ENCODE results near the gene CFDP1.

Gene CFDP1

GRCh38 chr16:75415169-75415905, 18.0 kb downstream of the CFDP1 start:
- WGBS, 2 donors (ENCODE audit: extremely low coverage in 2 of 2, insufficient read length in 2 of 2, insufficient replicate concordance in 1 of 2), result no CpG with 5 or more reads among the region's 4 CpGs

GRCh38 chr16:75413951-75414350, 19.4 kb downstream of the CFDP1 start:
- peaks cover 0 to 3% of the 10 kb centered on the region in 2 donors for H3K9me3 ChIP-seq (replicated peaks in 1 of 2; ENCODE audit: control insufficient read depth in 2 of 2, insufficient read depth in 1 of 2, low read depth in 1 of 2, low read length in 2 of 2)
- H3K36me3 ChIP-seq (replicated peaks in 1 of 2; ENCODE audit: control insufficient read depth in 2 of 2, insufficient read depth in 2 of 2, low read length in 2 of 2), result peaks cover 6 to 56% of the 10 kb centered on the region in 2 donors
- H3K27me3 ChIP-seq (ENCODE audit: control insufficient read depth in 3 of 3, insufficient read depth in 3 of 3, low read depth in 1 of 3, low read length in 3 of 3), result no peaks in the 10 kb centered on the region
- no peak overlapping the region for H4K8ac ChIP-seq (ENCODE audit: low read depth, low read length)
- H3K18ac ChIP-seq (ENCODE audit: low read length), result no peak overlapping the region
- H3K9ac ChIP-seq (ENCODE audit: low read depth, low read length, poor library complexity), result no peak overlapping the region
- H3K4me1 ChIP-seq (ENCODE audit: control insufficient read depth in 2 of 2, insufficient read depth in 1 of 2, low read depth in 1 of 2, low read length in 2 of 2), result peaks cover 6 to 13% of the 10 kb centered on the region in 2 donors
- H2AFZ ChIP-seq (ENCODE audit: low read length), result no peak overlapping the region
- no peak overlapping the region for H3K14ac ChIP-seq (ENCODE audit: low read length)
- no peak overlapping the region for H3K27ac ChIP-seq (replicated peaks; ENCODE audit: low read length)
- H2BK15ac ChIP-seq (ENCODE audit: low read length), result no peak overlapping the region
- H3K79me1 ChIP-seq (ENCODE audit: low read depth, low read length), result no peaks in the 10 kb centered on the region
- H2BK5ac ChIP-seq (ENCODE audit: low read length), result no peak overlapping the region
- no peak for DNase-seq (ENCODE audit: low spot score)
- WGBS, 2 donors (ENCODE audit: extremely low coverage in 2 of 2, insufficient read length in 2 of 2, insufficient replicate concordance in 1 of 2), result no CpG with 5 or more reads among the region's 2 CpGs
- no peak overlapping the region for H3K4me2 ChIP-seq (ENCODE audit: insufficient read depth, low read length, poor library complexity, severe bottlenecking)
- H2BK120ac ChIP-seq (ENCODE audit: low read depth, low read length), result no peak overlapping the region
- no peak overlapping the region for H3K23ac ChIP-seq (ENCODE audit: low read depth, low read length, poor library complexity)
- no peak overlapping the region for H4K91ac ChIP-seq (ENCODE audit: low read depth, low read length, poor library complexity)
- H3K4me3 ChIP-seq (ENCODE audit: low read length in 2 of 2), result no peak overlapping the region
- H3K4ac ChIP-seq (ENCODE audit: low read length), result no peak overlapping the region
- no peak overlapping the region for H2AK5ac ChIP-seq (ENCODE audit: low read depth, low read length)
- no peak overlapping the region for H2BK12ac ChIP-seq (ENCODE audit: low read length)

More at GRCh38 chr16:75415169-75415905, 18.0 kb downstream of the CFDP1 start:
- no peak overlapping the region for H4K91ac ChIP-seq (ENCODE audit: low read depth, low read length, poor library complexity)
- no peak overlapping the region for H3K27ac ChIP-seq (replicated peaks; ENCODE audit: low read length)
- H3K36me3 ChIP-seq (replicated peaks in 1 of 2; ENCODE audit: control insufficient read depth in 2 of 2, insufficient read depth in 2 of 2, low read length in 2 of 2), result peaks cover 6 to 43% of the 10 kb centered on the region in 2 donors
- H3K9ac ChIP-seq (ENCODE audit: low read depth, low read length, poor library complexity), result no peak overlapping the region
- no peak overlapping the region for H2BK12ac ChIP-seq (ENCODE audit: low read length)
- H2AFZ ChIP-seq (ENCODE audit: low read length), result no peak overlapping the region
- no peaks in the 10 kb centered on the region for H3K27me3 ChIP-seq (ENCODE audit: control insufficient read depth in 3 of 3, insufficient read depth in 3 of 3, low read depth in 1 of 3, low read length in 3 of 3)
- H3K4ac ChIP-seq (ENCODE audit: low read length), result no peak overlapping the region
- H3K18ac ChIP-seq (ENCODE audit: low read length), result no peak overlapping the region
- no peak overlapping the region for H3K14ac ChIP-seq (ENCODE audit: low read length)
- no peaks in the 10 kb centered on the region for H3K79me1 ChIP-seq (ENCODE audit: low read depth, low read length)
- no peak for DNase-seq (ENCODE audit: low spot score)
- H3K23ac ChIP-seq (ENCODE audit: low read depth, low read length, poor library complexity), result no peak overlapping the region
- no peak overlapping the region for H3K4me2 ChIP-seq (ENCODE audit: insufficient read depth, low read length, poor library complexity, severe bottlenecking)
- H2BK120ac ChIP-seq (ENCODE audit: low read depth, low read length), result no peak overlapping the region
- peaks cover 6 to 16% of the 10 kb centered on the region in 2 donors for H3K4me1 ChIP-seq (ENCODE audit: control insufficient read depth in 2 of 2, insufficient read depth in 1 of 2, low read depth in 1 of 2, low read length in 2 of 2)
- H3K4me3 ChIP-seq (ENCODE audit: low read length in 2 of 2), result no peak overlapping the region
- no peak overlapping the region for H2AK5ac ChIP-seq (ENCODE audit: low read depth, low read length)
- H3K9me3 ChIP-seq (replicated peaks in 1 of 2; ENCODE audit: control insufficient read depth in 2 of 2, insufficient read depth in 1 of 2, low read depth in 1 of 2, low read length in 2 of 2), result peaks cover 0 to 3% of the 10 kb centered on the region in 2 donors
- no peak overlapping the region for H4K8ac ChIP-seq (ENCODE audit: low read depth, low read length)
- H2BK5ac ChIP-seq (ENCODE audit: low read length), result no peak overlapping the region
- no peak overlapping the region for H2BK15ac ChIP-seq (ENCODE audit: low read length)

GRCh38 chr16:75406943-75407342, 26.4 kb downstream of the CFDP1 start:
- H3K4me2 ChIP-seq (ENCODE audit: insufficient read depth, low read length, poor library complexity, severe bottlenecking), result no peak overlapping the region
- no peak overlapping the region for H3K9ac ChIP-seq (ENCODE audit: low read depth, low read length, poor library complexity)
- H3K9me3 ChIP-seq (replicated peaks in 1 of 2; ENCODE audit: control insufficient read depth in 2 of 2, insufficient read depth in 1 of 2, low read depth in 1 of 2, low read length in 2 of 2), result no peaks in the 10 kb centered on the region
- peaks cover 5 to 79% of the 10 kb centered on the region in 2 donors for H3K36me3 ChIP-seq (replicated peaks in 1 of 2; ENCODE audit: control insufficient read depth in 2 of 2, insufficient read depth in 2 of 2, low read length in 2 of 2)
- no peak overlapping the region for H3K4me3 ChIP-seq (ENCODE audit: low read length in 2 of 2)
- no peaks in the 10 kb centered on the region for H3K27me3 ChIP-seq (ENCODE audit: control insufficient read depth in 3 of 3, insufficient read depth in 3 of 3, low read depth in 1 of 3, low read length in 3 of 3)
- H3K27ac ChIP-seq (replicated peaks; ENCODE audit: low read length), result no peak overlapping the region
- H3K18ac ChIP-seq (ENCODE audit: low read length), result no peak overlapping the region
- H2AK5ac ChIP-seq (ENCODE audit: low read depth, low read length), result no peak overlapping the region
- H3K14ac ChIP-seq (ENCODE audit: low read length), result no peak overlapping the region
- H3K4ac ChIP-seq (ENCODE audit: low read length), result no peak overlapping the region
- H2BK15ac ChIP-seq (ENCODE audit: low read length), result no peak overlapping the region
- H2BK120ac ChIP-seq (ENCODE audit: low read depth, low read length), result no peak overlapping the region
- WGBS, 2 donors (ENCODE audit: extremely low coverage in 2 of 2, insufficient read length in 2 of 2, insufficient replicate concordance in 1 of 2), result no CpG with 5 or more reads among the region's 4 CpGs
- H2BK12ac ChIP-seq (ENCODE audit: low read length), result no peak overlapping the region
- no peak overlapping the region for H2AFZ ChIP-seq (ENCODE audit: low read length)
- no peak overlapping the region for H3K23ac ChIP-seq (ENCODE audit: low read depth, low read length, poor library complexity)
- no peak overlapping the region for H2BK5ac ChIP-seq (ENCODE audit: low read length)
- no peak for DNase-seq (ENCODE audit: low spot score)
- no peak overlapping the region for H4K91ac ChIP-seq (ENCODE audit: low read depth, low read length, poor library complexity)
- H3K79me1 ChIP-seq (ENCODE audit: low read depth, low read length), result no peaks in the 10 kb centered on the region
- no peaks in the 10 kb centered on the region for H3K4me1 ChIP-seq (ENCODE audit: control insufficient read depth in 2 of 2, insufficient read depth in 1 of 2, low read depth in 1 of 2, low read length in 2 of 2)
- H4K8ac ChIP-seq (ENCODE audit: low read depth, low read length), result no peak overlapping the region

- H3K4me3 ChIP-seq (ENCODE audit: low read length in 2 of 2), result no peak overlapping the region
- H3K27ac ChIP-seq (replicated peaks; ENCODE audit: low read length), result no peak overlapping the region
- no peak overlapping the region for H3K14ac ChIP-seq (ENCODE audit: low read length)
- H4K91ac ChIP-seq (ENCODE audit: low read depth, low read length, poor library complexity), result no peak overlapping the region
- H4K8ac ChIP-seq (ENCODE audit: low read depth, low read length), result no peak overlapping the region
- H3K18ac ChIP-seq (ENCODE audit: low read length), result no peak overlapping the region
- no peak overlapping the region for H3K4ac ChIP-seq (ENCODE audit: low read length)
- WGBS, 2 donors (ENCODE audit: extremely low coverage in 2 of 2, insufficient read length in 2 of 2, insufficient replicate concordance in 1 of 2), result no CpG with 5 or more reads among the region's 3 CpGs
- H3K9me3 ChIP-seq (replicated peaks in 1 of 2; ENCODE audit: control insufficient read depth in 2 of 2, insufficient read depth in 1 of 2, low read depth in 1 of 2, low read length in 2 of 2), result no peaks in the 10 kb centered on the region
- no peak overlapping the region for H2AFZ ChIP-seq (ENCODE audit: low read length)
- no peak overlapping the region for H2BK120ac ChIP-seq (ENCODE audit: low read depth, low read length)
- peaks cover 3 to 66% of the 10 kb centered on the region in 2 donors for H3K36me3 ChIP-seq (replicated peaks in 1 of 2; ENCODE audit: control insufficient read depth in 2 of 2, insufficient read depth in 2 of 2, low read length in 2 of 2)
- no peaks in the 10 kb centered on the region for H3K4me1 ChIP-seq (ENCODE audit: control insufficient read depth in 2 of 2, insufficient read depth in 1 of 2, low read depth in 1 of 2, low read length in 2 of 2)
- H2BK15ac ChIP-seq (ENCODE audit: low read length), result no peak overlapping the region
- no peaks in the 10 kb centered on the region for H3K79me1 ChIP-seq (ENCODE audit: low read depth, low read length)
- H2BK5ac ChIP-seq (ENCODE audit: low read length), result no peak overlapping the region
- DNase-seq (ENCODE audit: low spot score), result no peak
- H3K9ac ChIP-seq (ENCODE audit: low read depth, low read length, poor library complexity), result no peak overlapping the region
- H3K27me3 ChIP-seq (ENCODE audit: control insufficient read depth in 3 of 3, insufficient read depth in 3 of 3, low read depth in 1 of 3, low read length in 3 of 3), result no peaks in the 10 kb centered on the region
- H2BK12ac ChIP-seq (ENCODE audit: low read length), result no peak overlapping the region
- H3K4me2 ChIP-seq (ENCODE audit: insufficient read depth, low read length, poor library complexity, severe bottlenecking), result no peak overlapping the region
- H2AK5ac ChIP-seq (ENCODE audit: low read depth, low read length), result no peak overlapping the region
- no peak overlapping the region for H3K23ac ChIP-seq (ENCODE audit: low read depth, low read length, poor library complexity)
Measured at GRCh38 chr16:75402821-75403475, 30.4 kb downstream of the CFDP1 start.

All from neuronal stem cell (in vitro differentiated cells).